H1 (cell line): ENCODE results near the gene PKMYT1. TPM values are rescaled to one million over a fixed set of nuclear protein-coding genes. Genes with fewer than 3 reads are reported as not detected.
A peak's percentile ranks its signal among the peaks of the same experiment; 100 is the strongest.

Source experiments
- CTCF ChIA-PET: fragments of 300-600 bp; sonication (Branson Sonifier 250); formaldehyde crosslinking; loops from one replicate; lab custom pipeline; 2021; ENCODE audit not compliant: partially characterized antibody; lab: Charles Lee
- POLR2A ChIA-PET: fragments of 300-600 bp; sonication (Branson Sonifier 250); formaldehyde crosslinking; loops from one replicate; lab custom pipeline; 2021; ENCODE audit warnings: inconsistent platforms; ENCODE audit not compliant: partially characterized antibody; lab: Charles Lee
- DNase-seq, 2 experiments: peaks; one replicate each; pipeline versions ENCODE4 v3.0.0 to v3.0.0-alpha.2; 2010 to 2022; ENCODE audit warnings: low spot score in 2 of 2, low read depth in 1 of 2, mixed read lengths in 1 of 2
- FAIRE-seq: peaks from 2 replicates; lab custom pipeline; 2011; peaks lifted over from hg19 to GRCh38; lab: Jason Lieb, UNC
- H2AFZ ChIP-seq: 2 replicates; pipeline ENCODE4 v1.8.1; 2012; ENCODE audit warnings: low read length, inconsistent platforms
- H2AK5ac ChIP-seq: 2 replicates; pipeline ENCODE4 v1.6.1; 2013; ENCODE audit warnings: low read depth, low read length
- H2BK120ac ChIP-seq: replicated peaks from 2 replicates; pipeline ENCODE3; 2013; ENCODE audit warnings: low read depth, low read length, inconsistent platforms
- H2BK12ac ChIP-seq: 2 replicates; pipeline ENCODE4 v1.6.1; 2013; ENCODE audit warnings: low read depth, low read length
- H2BK15ac ChIP-seq: 2 replicates; pipeline ENCODE4 v1.6.1; 2013; ENCODE audit warnings: low read length
- H2BK20ac ChIP-seq: 2 replicates; pipeline ENCODE4 v1.6.1; 2013; ENCODE audit warnings: low read length
- H2BK5ac ChIP-seq: 2 replicates; pipeline ENCODE4 v1.6.1; 2013; ENCODE audit warnings: low read depth, low read length
- H3K14ac ChIP-seq: 2 replicates; pipeline ENCODE4 v1.6.1; 2013; ENCODE audit warnings: inconsistent platforms; ENCODE audit not compliant: insufficient read length
- H3K18ac ChIP-seq: 2 replicates; pipeline ENCODE4 v1.6.1; 2013; ENCODE audit warnings: low read length; ENCODE audit errors: extremely low read depth
- H3K23ac ChIP-seq: 2 replicates; pipeline ENCODE4 v1.6.1; 2013; ENCODE audit warnings: inconsistent platforms; ENCODE audit not compliant: insufficient read length
- H3K23me2 ChIP-seq: 2 replicates; pipeline ENCODE4 v1.6.1; 2013; ENCODE audit warnings: low read depth, low read length
- H3K27ac ChIP-seq: 2 replicates; pipeline ENCODE4 v1.6.1; 2011; ENCODE audit warnings: low read depth, low read length, inconsistent platforms
- H3K27me3 ChIP-seq, 4 experiments: replicated peaks in 1 of 4; 1 replicate in 1 of 4; 2 replicates in 3 of 4; pipeline versions ENCODE4 v1.6.1 to v1.8.1; 2011 to 2013; ENCODE audit warnings: low read length in 3 of 4, mild to moderate bottlenecking in 3 of 4, inconsistent platforms in 2 of 4, mixed read lengths in 2 of 4, moderate library complexity in 1 of 4; ENCODE audit not compliant: control insufficient read depth in 3 of 4, insufficient read depth in 3 of 4; ENCODE audit errors: extremely low read depth in 1 of 4
- H3K36me3 ChIP-seq, 4 experiments: 2 replicates each; pipeline versions ENCODE4 v1.6.1 to v1.8.1; 2011 to 2013; ENCODE audit warnings: mild to moderate bottlenecking in 4 of 4, low read length in 3 of 4, moderate library complexity in 2 of 4, control low read depth in 1 of 4, inconsistent platforms in 1 of 4; ENCODE audit not compliant: insufficient read depth in 4 of 4, control insufficient read depth in 2 of 4
- H3K4ac ChIP-seq: replicated peaks from 2 replicates; pipeline ENCODE3; 2013; ENCODE audit warnings: low read length, low read depth, mixed read lengths, inconsistent platforms; ENCODE audit not compliant: insufficient read length
- H3K4me1 ChIP-seq, 4 experiments: replicated peaks in 1 of 4; 1 replicate in 1 of 4; 2 replicates in 3 of 4; pipeline versions ENCODE4 v1.6.1 to v1.8.1; 2011 to 2013; ENCODE audit warnings: low read length in 3 of 4, inconsistent platforms in 2 of 4, mixed read lengths in 1 of 4; ENCODE audit not compliant: insufficient read depth in 4 of 4, control insufficient read depth in 3 of 4
- H3K4me2 ChIP-seq, 2 experiments: 2 replicates each; pipeline versions ENCODE4 v1.6.1 to v1.8.1; 2011 to 2013; ENCODE audit warnings: low read depth in 2 of 2, low read length in 2 of 2, control low read depth in 1 of 2, inconsistent platforms in 1 of 2, mild to moderate bottlenecking in 1 of 2; ENCODE audit not compliant: insufficient read depth in 1 of 2
- H3K4me3 ChIP-seq, 4 experiments: fragments of 200-600, 300-600 bp in 1 of 4; sonication (generic), shearing (Covaris generic), sonication (Bioruptor Twin) in 1 of 4; 2 replicates each; pipeline versions ENCODE4 v1.5.1 to v1.8.1; 2011 to 2016; ENCODE audit warnings: low read length in 4 of 4, low read depth in 3 of 4, control low read depth in 2 of 4, inconsistent platforms in 2 of 4, mild to moderate bottlenecking in 2 of 4, mixed read lengths in 1 of 4, moderate library complexity in 1 of 4; ENCODE audit not compliant: insufficient read depth in 2 of 4; ENCODE audit errors: extremely low read depth in 1 of 4
- H3K56ac ChIP-seq: replicated peaks from 2 replicates; pipeline ENCODE3; 2013; ENCODE audit warnings: low read depth, mild to moderate bottlenecking, mixed read lengths, low read length, inconsistent platforms; ENCODE audit not compliant: insufficient read length
- H3K79me1 ChIP-seq: 2 replicates; pipeline ENCODE4 v1.6.1; 2013; ENCODE audit warnings: low read depth, low read length, control low read depth
- H3K79me2 ChIP-seq, 2 experiments: 2 replicates each; pipeline versions ENCODE4 v1.6.1 to v1.8.1; 2012 to 2013; ENCODE audit warnings: low read length in 2 of 2, mild to moderate bottlenecking in 2 of 2, inconsistent platforms in 1 of 2; ENCODE audit not compliant: insufficient read depth in 2 of 2, control insufficient read depth in 1 of 2
- H3K9ac ChIP-seq, 4 experiments: replicated peaks in 1 of 4; 1 replicate in 1 of 4; 2 replicates in 3 of 4; pipeline versions ENCODE4 v1.6.1 to v1.8.1; 2011 to 2013; ENCODE audit warnings: low read depth in 3 of 4, low read length in 3 of 4, control low read depth in 2 of 4, mild to moderate bottlenecking in 2 of 4, moderate library complexity in 2 of 4, inconsistent platforms in 1 of 4; ENCODE audit errors: extremely low read depth in 1 of 4
- H3K9me3 ChIP-seq, 2 experiments: 2 replicates each; pipeline versions ENCODE4 v1.6.1 to v1.8.1; 2012 to 2013; ENCODE audit warnings: mild to moderate bottlenecking in 2 of 2, moderate library complexity in 2 of 2, control low read depth in 1 of 2, inconsistent platforms in 1 of 2, low read depth in 1 of 2, low read length in 1 of 2, mixed read lengths in 1 of 2; ENCODE audit not compliant: insufficient read depth in 2 of 2
- H4K20me1 ChIP-seq, 2 experiments: replicated peaks in 1 of 2; 2 replicates each; pipeline versions ENCODE3 to v1.8.1; 2011 to 2013; ENCODE audit warnings: inconsistent platforms in 2 of 2, low read length in 2 of 2, mild to moderate bottlenecking in 1 of 2; ENCODE audit not compliant: insufficient read depth in 2 of 2, control insufficient read depth in 1 of 2
- H4K5ac ChIP-seq: 2 replicates; pipeline ENCODE4 v1.6.1; 2013; ENCODE audit warnings: low read length, low read depth, mixed read lengths, inconsistent platforms; ENCODE audit not compliant: insufficient read length
- H4K8ac ChIP-seq: 2 replicates; pipeline ENCODE4 v1.8.0; 2013; ENCODE audit warnings: mild to moderate bottlenecking, moderate library complexity, low read length, inconsistent platforms; ENCODE audit not compliant: insufficient read depth; ENCODE audit errors: extremely low read depth
- H4K91ac ChIP-seq: replicated peaks from 2 replicates; pipeline ENCODE3; 2013; ENCODE audit warnings: low read length, mixed read lengths, inconsistent platforms; ENCODE audit not compliant: insufficient read length
- EGR1 ChIP-seq: IDR thresholded peaks from 2 replicates; pipeline ENCODE4 v1.6.1; 2011; ENCODE audit warnings: low read depth, low read length, borderline replicate concordance
- POLR2AphosphoS5 ChIP-seq: IDR thresholded peaks from 2 replicates; pipeline ENCODE4 v1.6.1; 2011; ENCODE audit warnings: low read depth, low read length
- SP1 ChIP-seq: IDR thresholded peaks from 2 replicates; pipeline ENCODE4 v1.6.1; 2011; ENCODE audit warnings: low read depth, low read length
- WGBS, 2 experiments: shearing (Covaris generic) in 1 of 2; methylation state at CpG; one replicate each; pipeline versions ENCODE4 v1.1.6 to v1.1.7; 2013 to 2015; ENCODE audit warnings: low lambda C conversion rate in 2 of 2, mixed read lengths in 2 of 2, inconsistent platforms in 1 of 2, low coverage in 1 of 2, missing lambda C conversion rate in 1 of 2; ENCODE audit not compliant: insufficient replicate concordance in 2 of 2, insufficient coverage in 1 of 2, insufficient read length in 1 of 2; ENCODE audit errors: extremely low coverage in 1 of 2, missing lambda C conversion rate in 1 of 2; 5-methylcytosine and 5-hydroxymethylcytosine counted together
- polyA plus RNA-seq, 7 experiments: library from polyadenylated mRNA; depleted of rRNA in 3 of 7; stranded (reverse) in 5 of 7; unstranded in 2 of 7; fragments of >200 nt in 5 of 7; fragments of 200-250 nt in 2 of 7; gene quantifications; 1 replicate in 5 of 7; 2 replicates in 1 of 7; 4 replicates in 1 of 7; pipeline versions ENCODE4 v1.2.1 to v1.2.3, GENCODE V29; 2011 to 2013; ENCODE audit warnings: missing spikeins in 2 of 7, mixed read lengths in 2 of 7
- total RNA-seq: library from RNA; stranded (reverse); fragmentation: NEBNext Ultra II Directional; extraction: Animal tissue kit (Norgen Biotek cat#: 25700); gene quantifications from 2 replicates; pipeline ENCODE4 v1.2.1, GENCODE V29; 2021

The PKMYT1 gene
- total and polyA plus RNA-seq, 2 of the 8 experiments (the other 6 are each of a cell fraction or from before 2014, with no cell fraction given): 74.7 to 85.2 TPM

GRCh38 chr16:2970563-2970962, 9.7 kb downstream of the PKMYT1 start:
- peak overlapping the region; percentile 81 to 100 for H3K4me2 ChIP-seq
- no peaks in the 10 kb centered on the region for H3K9me3 ChIP-seq
- no peak overlapping the region for H3K27ac ChIP-seq
- no peak overlapping the region for H2BK20ac ChIP-seq
- H2BK120ac ChIP-seq: no peak overlapping the region
- H3K18ac ChIP-seq: peak overlapping the region; percentile 7
- no peak overlapping the region for H4K91ac ChIP-seq
- no peak overlapping the region for H2BK15ac ChIP-seq
- peaks cover 0 to 2% of the 10 kb centered on the region in 2 experiments; a peak in 1 of 4 replicates for H3K79me2 ChIP-seq
- 0 out of 2 replicates have a peak overlapping the region, but pooled peaks have one; percentile 44 for H2BK5ac ChIP-seq
- H3K36me3 ChIP-seq: peaks cover 15 to 33% (median 23%) of the 10 kb centered on the region in 4 experiments
- H2BK12ac ChIP-seq: 0 out of 2 replicates have a peak overlapping the region, but pooled peaks have one; percentile 17
- no peak overlapping the region for H3K23ac ChIP-seq
- POLR2A ChIA-PET: interaction anchor here (0.7 to 25.4 kb wide), 15 partner anchors 9 to 217 kb away, joined by 3 to 455 read pairs (median 4); partner anchors contain the start of genes CLDN6, FLYWCH1, HCFC1R1 and PKMYT1
- no peak overlapping the region for H2AFZ ChIP-seq
- peak overlapping the region; percentile 4; the same call in 1 of the 2 replicates for H4K8ac ChIP-seq
- H3K27me3 ChIP-seq: peaks cover 15 to 32% (median 23%) of the 10 kb centered on the region in 4 experiments; a peak in 6 of 7 replicates
- H2AK5ac ChIP-seq: no peak overlapping the region
- peak overlapping the region in 1 of 4 experiments; percentile 17; a peak in 2 of 7 replicates for H3K9ac ChIP-seq
- H3K79me1 ChIP-seq: peaks cover 13% of the 10 kb centered on the region
- H3K4ac ChIP-seq: no peak overlapping the region
- TF ChIP-seq SP1: no peak
- TF ChIP-seq POLR2AphosphoS5: peak; percentile 17
- no peak for TF ChIP-seq EGR1
- TF ChIP-seq, all 59 proteins: peak for 1
- peaks cover 9% of the 10 kb centered on the region for H3K23me2 ChIP-seq
- H3K4me3 ChIP-seq: peak overlapping the region; percentile 74 to 94 (median 80)
- H4K5ac ChIP-seq: no peak overlapping the region
- FAIRE-seq (no peak), DNase-seq (no peak)
- peaks cover 0 to 27% (median 13%) of the 10 kb centered on the region in 4 experiments; a peak in 6 of 7 replicates for H3K4me1 ChIP-seq
- CTCF ChIA-PET: interaction anchor here (0.6 to 2.6 kb wide), 16 partner anchors 8 to 128 kb away, joined by 3 to 9 read pairs (median 4); partner anchors contain the start of gene TNFRSF12A
- WGBS, 2 experiments: 91% methylated on average over 6 of the region's 6 CpGs; no CpG with 5 or more reads in 1 of the 2 experiments
- peaks cover 28 to 30% of the 10 kb centered on the region in 2 experiments for H4K20me1 ChIP-seq
- H3K14ac ChIP-seq: no peak overlapping the region
- H3K56ac ChIP-seq: no peak overlapping the region
